ENCODE data around the gene SMIM41. TPM values are rescaled to one million over a fixed set of nuclear protein-coding genes. Genes with fewer than 3 reads are reported as not detected.
A peak's percentile ranks its signal among the peaks of the same experiment; 100 is the strongest.

SMIM41 gene
- total RNA-seq, 1 donor from 2014 or later: 0.35 TPM

- DNase-seq (no peak), ATAC-seq (ENCODE audit: poor library complexity) (no peak)
Observed at GRCh38 chr12:52060498-52061177, 18.9 kb upstream of the SMIM41 start.

GRCh38 chr12:52061470-52062166 is 17.9 kb upstream of the SMIM41 start:
- ATAC-seq (ENCODE audit: poor library complexity) (no peak), DNase-seq (no peak)
- intact Hi-C loops (cut with DNase I): no loop called here

More at GRCh38 chr12:52060498-52061177, 18.9 kb upstream of the SMIM41 start:
- intact Hi-C loops (cut with DNase I): no loop called here

GRCh38 chr12:52062167-52063081 is 17.1 kb upstream of the SMIM41 start:
- ATAC-seq (ENCODE audit: poor library complexity) (no peak), DNase-seq (no peak)
- intact Hi-C loops (cut with DNase I): no loop called here

GRCh38 chr12:52063082-52063924 is 16.2 kb upstream of the SMIM41 start:
- ATAC-seq (ENCODE audit: poor library complexity) (peak; percentile 35), DNase-seq (no peak)

GRCh38 chr12:52063981-52064649 is 15.4 kb upstream of the SMIM41 start:
- peak; percentile 88 for DNase-seq
- intact Hi-C loops (cut with DNase I): no loop called here
- ATAC-seq (ENCODE audit: poor library complexity): peak; percentile 75

More at GRCh38 chr12:52063082-52063924, 16.2 kb upstream of the SMIM41 start:
- intact Hi-C loops (cut with DNase I): no loop called here

GRCh38 chr12:52066346-52067080 is 13.0 kb upstream of the SMIM41 start:
- intact Hi-C loops (cut with DNase I): no loop called here
- ATAC-seq (ENCODE audit: poor library complexity): no peak
- DNase-seq: no peak

- ATAC-seq (ENCODE audit: poor library complexity) (no peak), DNase-seq (no peak)
- intact Hi-C loops (cut with DNase I): no loop called here
Observed at GRCh38 chr12:52067081-52067374, 12.5 kb upstream of the SMIM41 start.

- peak; percentile 99 for ATAC-seq (ENCODE audit: poor library complexity)
- DNase-seq: peak; percentile 92
- intact Hi-C loops (cut with DNase I): no loop called here
Observed at GRCh38 chr12:52069327-52070184, 9.9 kb upstream of the SMIM41 start, which contains the start of gene ATG101. Gene ATG101 (plus strand): TSS chr12:52069978. CDS start chr12:52073651, 3,673 bp downstream.

GRCh38 chr12:52070185-52070925 is 9.1 kb upstream of the SMIM41 start:
- peak; percentile 32 for ATAC-seq (ENCODE audit: poor library complexity)
- intact Hi-C loops (cut with DNase I): no loop called here
- no peak for DNase-seq

GRCh38 chr12:52073531-52074381 is 5.7 kb upstream of the SMIM41 start:
- DNase-seq: no peak
- intact Hi-C loops (cut with DNase I): no loop called here
- no peak for ATAC-seq (ENCODE audit: poor library complexity)

- ATAC-seq (ENCODE audit: poor library complexity): no peak
- DNase-seq: no peak
- intact Hi-C loops (cut with DNase I): no loop called here
Observed at GRCh38 chr12:52074971-52075724, 4.4 kb upstream of the SMIM41 start.

GRCh38 chr12:52076811-52077210 is 2.7 kb upstream of the SMIM41 start:
- intact Hi-C loops (cut with DNase I): no loop called here
- DNase-seq (no peak), ATAC-seq (ENCODE audit: poor library complexity) (no peak)

GRCh38 chr12:52078276-52078675 is 1.2 kb upstream of the SMIM41 start:
- DNase-seq (no peak), ATAC-seq (ENCODE audit: poor library complexity) (no peak)
- intact Hi-C loops (cut with DNase I): no loop called here

All from Right ventricle myocardium superior (tissue), 1 donor.